Adrenal gland (tissue), 5 donors: ENCODE results near the gene IQCN.

Experiments used
- POLR2A ChIP-seq, 2 donors: fragments of 450-650 bp; IDR thresholded peaks; one replicate each; pipeline ENCODE4 v1.6.1; 2017; ENCODE audit warnings: antibody characterized with exemption in 2 of 2, mild to moderate bottlenecking in 2 of 2, moderate library complexity in 1 of 2
- TF ChIP-seq, protein P1 (sequence below), 6 experiments: fragments of 450-650 bp in 4 of 6; fragments of 200-600 bp in 2 of 6; sonication (generic) in 1 of 6; IDR thresholded peaks; 1 replicate in 5 of 6; 2 replicates in 1 of 6; pipeline versions ENCODE4 v1.5.1 to v1.8.0; 2016 to 2021; ENCODE audit warnings: antibody characterized with exemption in 6 of 6, mild to moderate bottlenecking in 2 of 6, moderate library complexity in 1 of 6
- donor health status: DM: no; HTN: no; CAD: no.

DNA sequence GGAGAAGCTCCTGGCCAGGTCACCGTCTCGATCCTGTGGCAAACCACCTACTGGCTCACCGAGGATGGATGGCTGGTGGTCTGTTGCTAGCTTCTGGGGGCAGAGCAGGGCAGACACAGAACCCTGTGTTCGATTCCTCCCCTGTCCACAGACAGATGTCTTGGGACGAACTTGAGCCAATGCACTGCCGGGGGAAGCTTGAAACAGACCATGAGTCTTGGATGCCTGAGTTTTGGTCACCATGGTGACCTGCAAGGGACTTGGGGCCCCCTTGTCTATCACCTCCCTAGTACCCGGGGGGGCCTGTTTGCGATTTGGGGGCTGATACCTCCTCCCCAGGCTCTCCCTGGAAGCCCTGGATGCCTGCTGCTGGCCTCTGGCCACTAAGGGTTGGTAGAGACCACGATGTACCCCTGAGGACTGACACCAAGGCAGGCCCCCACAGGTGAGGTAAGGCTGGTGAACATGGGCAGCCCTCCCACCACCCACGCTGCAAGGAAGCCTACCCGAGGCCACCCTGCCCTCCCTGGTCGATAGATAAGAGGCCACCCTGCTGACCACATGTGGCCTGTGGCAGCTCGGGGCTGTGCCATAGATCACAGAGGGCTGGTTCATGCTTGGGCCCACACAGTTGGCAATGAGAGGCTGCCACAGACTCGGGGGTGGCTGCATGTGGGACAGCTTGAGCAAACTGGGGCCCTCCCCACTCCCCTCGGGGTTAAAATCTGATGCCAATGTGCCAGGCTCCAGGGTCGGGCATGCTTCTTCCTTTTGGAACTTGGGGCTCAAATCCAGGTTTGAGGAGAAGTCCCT, 10.7 kb downstream of the IQCN start:
- TF ChIP-seq, protein P1, sequence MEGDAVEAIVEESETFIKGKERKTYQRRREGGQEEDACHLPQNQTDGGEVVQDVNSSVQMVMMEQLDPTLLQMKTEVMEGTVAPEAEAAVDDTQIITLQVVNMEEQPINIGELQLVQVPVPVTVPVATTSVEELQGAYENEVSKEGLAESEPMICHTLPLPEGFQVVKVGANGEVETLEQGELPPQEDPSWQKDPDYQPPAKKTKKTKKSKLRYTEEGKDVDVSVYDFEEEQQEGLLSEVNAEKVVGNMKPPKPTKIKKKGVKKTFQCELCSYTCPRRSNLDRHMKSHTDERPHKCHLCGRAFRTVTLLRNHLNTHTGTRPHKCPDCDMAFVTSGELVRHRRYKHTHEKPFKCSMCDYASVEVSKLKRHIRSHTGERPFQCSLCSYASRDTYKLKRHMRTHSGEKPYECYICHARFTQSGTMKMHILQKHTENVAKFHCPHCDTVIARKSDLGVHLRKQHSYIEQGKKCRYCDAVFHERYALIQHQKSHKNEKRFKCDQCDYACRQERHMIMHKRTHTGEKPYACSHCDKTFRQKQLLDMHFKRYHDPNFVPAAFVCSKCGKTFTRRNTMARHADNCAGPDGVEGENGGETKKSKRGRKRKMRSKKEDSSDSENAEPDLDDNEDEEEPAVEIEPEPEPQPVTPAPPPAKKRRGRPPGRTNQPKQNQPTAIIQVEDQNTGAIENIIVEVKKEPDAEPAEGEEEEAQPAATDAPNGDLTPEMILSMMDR (IDR thresholded peaks at IDR 0.05): no peak
- TF ChIP-seq POLR2A (IDR thresholded peaks at IDR 0.05): no peak
